Measurements from ENCODE around the gene SPATA9. TPM values are rescaled to one million over a fixed set of nuclear protein-coding genes. Genes with fewer than 3 reads are reported as not detected.

The SPATA9 gene
- polyA plus RNA-seq, 1 experiment = 0.53 TPM

DNA sequence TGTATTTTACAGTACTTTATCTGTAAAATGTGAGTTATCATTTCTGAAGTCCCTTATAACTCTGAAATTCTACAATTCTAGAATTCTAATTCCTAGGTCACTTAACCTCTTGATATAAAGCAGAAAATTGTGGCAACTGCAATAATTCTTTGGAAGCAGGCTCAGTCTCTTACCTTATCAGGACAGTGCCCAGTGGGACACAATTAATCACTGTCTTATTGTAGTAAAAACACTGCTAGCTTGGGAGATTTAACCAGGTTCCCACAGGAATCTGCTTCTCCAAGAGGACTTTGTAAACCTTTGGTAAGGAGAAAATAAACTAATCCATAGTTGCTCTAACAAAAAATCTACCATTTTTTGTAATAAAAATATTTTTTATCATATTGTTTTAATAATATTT, 18.3 kb upstream of the SPATA9 start:
- POLR2A ChIA-PET = no interaction called here
- no peak for TF ChIP-seq CTCF (IDR thresholded peaks at IDR 0.05; ENCODE audit: insufficient read depth, low read depth, low read length)
- Histone ChIP-seq H3K36me3 (ENCODE audit: control insufficient read depth, insufficient read depth, low read length) (no peaks in the 10 kb centered on the region), H3K27me3 (ENCODE audit: control insufficient read depth, insufficient read depth, low read length) (no peaks in the 10 kb centered on the region), H3K4me3 (ENCODE audit: low read depth, low read length) (no peak overlapping the region)
- no peak for DNase-seq (ENCODE audit: low read depth)
- CTCF ChIA-PET = interaction anchor here (1.0 to 1.2 kb wide), 2 partner anchors 8 to 37 kb away, joined by 3 read pairs; no protein-coding TSS in a partner anchor

- DNase-seq (ENCODE audit: low read depth) = no peak
- CTCF ChIA-PET = no interaction called here
- no peak for TF ChIP-seq CTCF (IDR thresholded peaks at IDR 0.05; ENCODE audit: insufficient read depth, low read depth, low read length)
- Histone ChIP-seq H3K27me3 (ENCODE audit: control insufficient read depth, insufficient read depth, low read length) (no peaks in the 10 kb centered on the region), H3K4me3 (ENCODE audit: low read depth, low read length) (no peak overlapping the region), H3K36me3 (ENCODE audit: control insufficient read depth, insufficient read depth, low read length) (no peaks in the 10 kb centered on the region)
- POLR2A ChIA-PET = interaction anchor here (0.6 kb wide), 1 partner anchor 85 kb away, joined by 3 read pairs; no protein-coding TSS in a partner anchor
Observed at GRCh38 chr5:95699337-95699736, 16.5 kb upstream of the SPATA9 start.

- no peak for TF ChIP-seq CTCF (IDR thresholded peaks at IDR 0.05; ENCODE audit: insufficient read depth, low read depth, low read length)
- Histone ChIP-seq H3K36me3 (ENCODE audit: control insufficient read depth, insufficient read depth, low read length) (no peaks in the 10 kb centered on the region), H3K27me3 (ENCODE audit: control insufficient read depth, insufficient read depth, low read length) (no peaks in the 10 kb centered on the region), H3K4me3 (ENCODE audit: low read depth, low read length) (no peak overlapping the region)
- DNase-seq (ENCODE audit: low read depth) = no peak
- POLR2A ChIA-PET = interaction anchor here (0.6 to 0.7 kb wide), 2 partner anchors 23 to 474 kb away, joined by 3 to 6 read pairs; no protein-coding TSS in a partner anchor
- CTCF ChIA-PET = interaction anchor here (0.6 kb wide), 1 partner anchor 15 kb away, joined by 3 read pairs; the partner anchor contains the start of gene SPATA9
Observed at GRCh38 chr5:95697781-95698681, 15.2 kb upstream of the SPATA9 start.

GRCh38 chr5:95690333-95690732, 7.5 kb upstream of the SPATA9 start:
- no peak for TF ChIP-seq CTCF (IDR thresholded peaks at IDR 0.05; ENCODE audit: insufficient read depth, low read depth, low read length)
- CTCF ChIA-PET = interaction anchor here (0.8 kb wide), 1 partner anchor 36 kb away, joined by 3 read pairs; no protein-coding TSS in a partner anchor
- DNase-seq (ENCODE audit: low read depth) = no peak
- H3K36me3 ChIP-seq (ENCODE audit: control insufficient read depth, insufficient read depth, low read length) = no peaks in the 10 kb centered on the region
- no peak overlapping the region for H3K4me3 ChIP-seq (ENCODE audit: low read depth, low read length)
- POLR2A ChIA-PET = no interaction called here
- H3K27me3 ChIP-seq (ENCODE audit: control insufficient read depth, insufficient read depth, low read length) = no peaks in the 10 kb centered on the region

GRCh38 chr5:95689680-95690079, 6.9 kb upstream of the SPATA9 start:
- CTCF ChIA-PET = no interaction called here
- no peak overlapping the region for H3K4me3 ChIP-seq (ENCODE audit: low read depth, low read length)
- no peak for TF ChIP-seq CTCF (IDR thresholded peaks at IDR 0.05; ENCODE audit: insufficient read depth, low read depth, low read length)

More at GRCh38 chr5:95689680-95690079, 6.9 kb upstream of the SPATA9 start:
- H3K27me3 ChIP-seq (ENCODE audit: control insufficient read depth, insufficient read depth, low read length) = no peaks in the 10 kb centered on the region
- no peak for DNase-seq (ENCODE audit: low read depth)
- H3K36me3 ChIP-seq (ENCODE audit: control insufficient read depth, insufficient read depth, low read length) = no peaks in the 10 kb centered on the region
- POLR2A ChIA-PET = no interaction called here

Data from BJ (cell line).